ENCODE results near the gene PCDH9.

- TF ChIP-seq POLR2A (IDR thresholded peaks at IDR 0.05): no peak
- TF ChIP-seq CTCF (IDR thresholded peaks at IDR 0.05): no peak
These were observed 673.8 kb downstream of the PCDH9 start for GRCh38 chr13:66556306-66556705.

All from Peyer's patch (tissue), 4 donors.